Spleen (tissue), 11 donors: ENCODE results near the gene C14orf180. TPM values are rescaled to one million over a fixed set of nuclear protein-coding genes. Genes with fewer than 3 reads are reported as not detected.
A peak's percentile ranks its signal among the peaks of the same experiment; 100 is the strongest.
"Not testable (repeated sequence)": the region's sequence is repeated elsewhere in the genome, so short reads cannot be mapped to it uniquely, and the experiment has no call there.

Experiments used
- DNase-seq: peaks from one replicate; pipeline ENCODE4 v3.0.0-alpha.2; 2020
- H3K27ac ChIP-seq, 8 donors: fragments of 200-600 bp; sonication (generic) in 7 of 8; 1 replicate in 4 of 8; 2 replicates in 4 of 8; pipeline versions ENCODE4 v1.5.0 to v1.8.0; 2016 to 2021; ENCODE audit warnings: inconsistent platforms in 4 of 8, mild to moderate bottlenecking in 4 of 8, moderate library complexity in 1 of 8
- H3K27me3 ChIP-seq, 7 donors: fragments of 200-600 bp; sonication (generic) in 6 of 7; replicated peaks in 1 of 7; 1 replicate in 4 of 7; 2 replicates in 3 of 7; pipeline versions ENCODE4 v1.5.0 to v1.8.0; 2016 to 2021; ENCODE audit warnings: inconsistent platforms in 3 of 7, mild to moderate bottlenecking in 1 of 7
- H3K36me3 ChIP-seq, 6 donors: fragments of 200-600 bp; sonication (generic) in 5 of 6; 1 replicate in 4 of 6; 2 replicates in 2 of 6; pipeline versions ENCODE4 v1.5.0 to v1.8.0; 2016 to 2021; ENCODE audit warnings: inconsistent platforms in 2 of 6
- H3K4me1 ChIP-seq, 6 donors: fragments of 200-600 bp; sonication (generic) in 5 of 6; 1 replicate in 3 of 6; 2 replicates in 3 of 6; pipeline versions ENCODE4 v1.5.0 to v1.8.0; 2016 to 2021; ENCODE audit warnings: inconsistent platforms in 3 of 6
- H3K4me3 ChIP-seq, 8 donors: fragments of 200-600 bp; sonication (generic) in 7 of 8; 1 replicate in 4 of 8; 2 replicates in 4 of 8; pipeline versions ENCODE4 v1.5.0 to v1.8.0; 2016 to 2021; ENCODE audit warnings: inconsistent platforms in 4 of 8, mild to moderate bottlenecking in 4 of 8, moderate library complexity in 2 of 8
- H3K9me3 ChIP-seq, 8 donors: fragments of 200-600 bp; sonication (generic) in 7 of 8; 1 replicate in 4 of 8; 2 replicates in 4 of 8; pipeline versions ENCODE4 v1.5.0 to v1.8.0; 2016 to 2021; ENCODE audit warnings: inconsistent platforms in 4 of 8
- CTCF ChIP-seq, 11 experiments: fragments of 200-600 bp in 7 of 11; fragments of 450-650 bp in 4 of 11; sonication (generic) in 4 of 11; IDR thresholded peaks in 8 of 11; conservative IDR thresholded peaks in 3 of 11; 1 replicate in 7 of 11; 2 replicates in 4 of 11; pipeline versions ENCODE4 v1.4.0 to v1.8.0; 2016 to 2021; ENCODE audit warnings: antibody characterized with exemption in 11 of 11, inconsistent platforms in 4 of 11, mild to moderate bottlenecking in 1 of 11
- POLR2A ChIP-seq, 3 donors: fragments of 450-650 bp; IDR thresholded peaks; one replicate each; pipeline ENCODE4 v1.5.1; 2017; ENCODE audit warnings: antibody characterized with exemption in 3 of 3, mild to moderate bottlenecking in 1 of 3
- POLR2AphosphoS5 ChIP-seq, 3 donors: sonication (generic); formaldehyde crosslinking; IDR thresholded peaks; one replicate each; pipeline ENCODE4 v1.5.1; 2017; ENCODE audit warnings: antibody characterized with exemption in 3 of 3
- WGBS, 5 donors: extraction: QIAGEN DNeasy Blood & Tissue Kit in 3 of 5; methylation state at CpG; one replicate each; pipeline versions ENCODE4 v1.1.5 to v1.1.7; 2013 to 2018; 5-methylcytosine and 5-hydroxymethylcytosine counted together
- intact Hi-C: fragments of 100-400 bp; cut with DNase I; formaldehyde crosslinking; loops from one replicate; pipeline ENCODE4 v1.15.0; 2023; ENCODE audit warnings: low total_unique reads
- polyA plus RNA-seq, 3 donors: library from polyadenylated mRNA; stranded (reverse); fragments of 200-250 nt; gene quantifications; one replicate each; pipeline ENCODE4 v1.2.1, GENCODE V29; 2013
- total RNA-seq, 7 donors: library from RNA; depleted of rRNA in 3 of 7; stranded (reverse); fragments of >200 nt in 3 of 7; fragmentation: NEBNext Ultra II Directional in 4 of 7; extraction: Animal tissue kit (Norgen Biotek cat#: 25700) in 4 of 7; gene quantifications; one replicate each; pipeline versions ENCODE4 v1.1.0 to v1.2.1, GENCODE V29; 2016 to 2021
- donor health status: healthy with polysubstance abuse.
- donor health status: DM: no; HTN: no; CAD: no; lungs with moderate emphysema.
- donor health status: DM: no; HTN: no; CAD: no.
- donor health status: Bipolar disorder and iron deficiency.
- donor health status: healthy.
- donor health status: DM: no; HTN: no; CAD: no.
- donor health status: DM: yes; HTN: yes; CAD: no.

C14orf180 gene
- total and polyA plus RNA-seq, 10 donors: 0.17 to 0.70 (median 0.28) TPM; not detected in 5

- H3K9me3 ChIP-seq: peaks cover 0 to 9% (median 6%) of the 10 kb centered on the region in 8 donors
- WGBS, 5 donors: 84 to 92% (median 90%) methylated on average over 8 to 20 of the region's 20 CpGs
- DNase-seq: peak; percentile 69
- H3K27me3 ChIP-seq: peaks cover 0 to 51% (median 0%) of the 10 kb centered on the region in 7 donors
- no peaks in the 10 kb centered on the region for H3K36me3 ChIP-seq
- TF ChIP-seq POLR2AphosphoS5 (IDR thresholded peaks at IDR 0.05): no peak
- no peak for TF ChIP-seq POLR2A (IDR thresholded peaks at IDR 0.05)
- TF ChIP-seq CTCF (IDR thresholded peaks at IDR 0.05 in 8 of 11, conservative IDR thresholded peaks at IDR 0.05 in 3 of 11): no peak
- no peaks in the 10 kb centered on the region for H3K4me1 ChIP-seq
- H3K4me3 ChIP-seq: no peak overlapping the region
- intact Hi-C loops: loop anchor here (10.0 kb wide), 1 partner anchor 559 kb away; no protein-coding TSS in a partner anchor
- no peak overlapping the region for H3K27ac ChIP-seq
Observed at GRCh38 chr14:104634138-104634760, 54.7 kb downstream of the C14orf180 start.

- WGBS, 5 donors: 49 to 89% (median 83%) methylated on average over 8 to 26 of the region's 26 CpGs
- no peak overlapping the region for H3K4me3 ChIP-seq
- peaks cover 0 to 54% (median 0%) of the 10 kb centered on the region in 7 donors for H3K27me3 ChIP-seq
- peaks cover 0 to 1% (median 0%) of the 10 kb centered on the region in 8 donors for H3K9me3 ChIP-seq
- DNase-seq: peak; percentile 64
- no peaks in the 10 kb centered on the region for H3K36me3 ChIP-seq
- H3K4me1 ChIP-seq: peaks cover under 1 to 5% (median 3%) of the 10 kb centered on the region in 6 donors
- TF ChIP-seq CTCF (IDR thresholded peaks at IDR 0.05 in 8 of 11, conservative IDR thresholded peaks at IDR 0.05 in 3 of 11): no peak
- H3K27ac ChIP-seq: no peak overlapping the region
- intact Hi-C loops: loop anchor here (10.0 kb wide), 1 partner anchor 560 kb away; no protein-coding TSS in a partner anchor
Observed at GRCh38 chr14:104634886-104635570, 55.5 kb downstream of the C14orf180 start.

GRCh38 chr14:104635717-104636116 is 56.2 kb downstream of the C14orf180 start:
- no peak for DNase-seq
- intact Hi-C loops: loop anchor here (10.0 kb wide), 1 partner anchor 561 kb away; no protein-coding TSS in a partner anchor
- H3K4me1 ChIP-seq: peaks cover 4 to 12% (median 9%) of the 10 kb centered on the region in 6 donors
- no peak overlapping the region for H3K4me3 ChIP-seq
- WGBS, 5 donors: 78 to 84% (median 83%) methylated on average over 13 to 14 of the region's 14 CpGs
- no peaks in the 10 kb centered on the region for H3K36me3 ChIP-seq
- peaks cover 0 to 58% (median 0%) of the 10 kb centered on the region in 7 donors for H3K27me3 ChIP-seq
- TF ChIP-seq POLR2AphosphoS5 (IDR thresholded peaks at IDR 0.05) (no peak), CTCF (IDR thresholded peaks at IDR 0.05 in 8 of 11, conservative IDR thresholded peaks at IDR 0.05 in 3 of 11) (no peak), POLR2A (IDR thresholded peaks at IDR 0.05) (no peak)
- H3K9me3 ChIP-seq: no peaks in the 10 kb centered on the region
- H3K27ac ChIP-seq: no peak overlapping the region

- Histone ChIP-seq H3K4me1 (peaks cover 4 to 16% (median 10%) of the 10 kb centered on the region in 6 donors), H3K27ac (no peak overlapping the region), H3K36me3 (no peaks in the 10 kb centered on the region), H3K9me3 (no peaks in the 10 kb centered on the region), H3K27me3 (peaks cover 0 to 58% (median 0%) of the 10 kb centered on the region in 7 donors), H3K4me3 (no peak overlapping the region)
- no peak for DNase-seq
- intact Hi-C loops: loop anchor here (10.0 kb wide), 1 partner anchor 561 kb away; no protein-coding TSS in a partner anchor
- WGBS, 5 donors: 80 to 88% (median 83%) methylated on average over 10 to 11 of the region's 11 CpGs
- TF ChIP-seq POLR2A (IDR thresholded peaks at IDR 0.05) (no peak), CTCF (IDR thresholded peaks at IDR 0.05 in 8 of 11, conservative IDR thresholded peaks at IDR 0.05 in 3 of 11) (no peak), POLR2AphosphoS5 (IDR thresholded peaks at IDR 0.05) (no peak)
Observed at GRCh38 chr14:104636131-104636530, 56.6 kb downstream of the C14orf180 start.

GRCh38 chr14:104636846-104637545 is 57.4 kb downstream of the C14orf180 start:
- 84 to 92% (median 86%) methylated on average over 21 to 39 of the region's 39 CpGs for WGBS, 5 donors
- intact Hi-C loops: loop anchor here (10.0 kb wide), 1 partner anchor 562 kb away; no protein-coding TSS in a partner anchor
- H3K4me1 ChIP-seq: peaks cover 4 to 24% (median 15%) of the 10 kb centered on the region in 6 donors
- not testable (repeated sequence) for H3K36me3 ChIP-seq, H3K9me3 ChIP-seq, H3K4me3 ChIP-seq, H3K27ac ChIP-seq, DNase-seq
- peaks cover 0 to 54% (median 0%) of the 10 kb centered on the region in 7 donors for H3K27me3 ChIP-seq
